H1 (cell line): ENCODE results near the gene CNDP2. TPM values are rescaled to one million over a fixed set of nuclear protein-coding genes. Genes with fewer than 3 reads are reported as not detected.

Experiments used
- CTCF ChIA-PET: fragments of 300-600 bp; sonication (Branson Sonifier 250); formaldehyde crosslinking; loops from one replicate; lab custom pipeline; 2021; ENCODE audit not compliant: partially characterized antibody; lab: Charles Lee
- POLR2A ChIA-PET: fragments of 300-600 bp; sonication (Branson Sonifier 250); formaldehyde crosslinking; loops from one replicate; lab custom pipeline; 2021; ENCODE audit warnings: inconsistent platforms; ENCODE audit not compliant: partially characterized antibody; lab: Charles Lee
- DNase-seq, 2 experiments: peaks; one replicate each; pipeline versions ENCODE4 v3.0.0 to v3.0.0-alpha.2; 2010 to 2022; ENCODE audit warnings: low spot score in 2 of 2, low read depth in 1 of 2, mixed read lengths in 1 of 2
- FAIRE-seq: peaks from 2 replicates; lab custom pipeline; 2011; peaks lifted over from hg19 to GRCh38; lab: Jason Lieb, UNC
- H2AFZ ChIP-seq: 2 replicates; pipeline ENCODE4 v1.8.1; 2012; ENCODE audit warnings: low read length, inconsistent platforms
- H2AK5ac ChIP-seq: 2 replicates; pipeline ENCODE4 v1.6.1; 2013; ENCODE audit warnings: low read depth, low read length
- H2BK120ac ChIP-seq: replicated peaks from 2 replicates; pipeline ENCODE3; 2013; ENCODE audit warnings: low read depth, low read length, inconsistent platforms
- H2BK12ac ChIP-seq: 2 replicates; pipeline ENCODE4 v1.6.1; 2013; ENCODE audit warnings: low read depth, low read length
- H2BK15ac ChIP-seq: 2 replicates; pipeline ENCODE4 v1.6.1; 2013; ENCODE audit warnings: low read length
- H2BK20ac ChIP-seq: 2 replicates; pipeline ENCODE4 v1.6.1; 2013; ENCODE audit warnings: low read length
- H2BK5ac ChIP-seq: 2 replicates; pipeline ENCODE4 v1.6.1; 2013; ENCODE audit warnings: low read depth, low read length
- H3K14ac ChIP-seq: 2 replicates; pipeline ENCODE4 v1.6.1; 2013; ENCODE audit warnings: inconsistent platforms; ENCODE audit not compliant: insufficient read length
- H3K18ac ChIP-seq: 2 replicates; pipeline ENCODE4 v1.6.1; 2013; ENCODE audit warnings: low read length; ENCODE audit errors: extremely low read depth
- H3K23ac ChIP-seq: 2 replicates; pipeline ENCODE4 v1.6.1; 2013; ENCODE audit warnings: inconsistent platforms; ENCODE audit not compliant: insufficient read length
- H3K23me2 ChIP-seq: 2 replicates; pipeline ENCODE4 v1.6.1; 2013; ENCODE audit warnings: low read depth, low read length
- H3K27ac ChIP-seq: 2 replicates; pipeline ENCODE4 v1.6.1; 2011; ENCODE audit warnings: low read depth, low read length, inconsistent platforms
- H3K27me3 ChIP-seq, 4 experiments: replicated peaks in 1 of 4; 1 replicate in 1 of 4; 2 replicates in 3 of 4; pipeline versions ENCODE4 v1.6.1 to v1.8.1; 2011 to 2013; ENCODE audit warnings: low read length in 3 of 4, mild to moderate bottlenecking in 3 of 4, inconsistent platforms in 2 of 4, mixed read lengths in 2 of 4, moderate library complexity in 1 of 4; ENCODE audit not compliant: control insufficient read depth in 3 of 4, insufficient read depth in 3 of 4; ENCODE audit errors: extremely low read depth in 1 of 4
- H3K36me3 ChIP-seq, 4 experiments: 2 replicates each; pipeline versions ENCODE4 v1.6.1 to v1.8.1; 2011 to 2013; ENCODE audit warnings: mild to moderate bottlenecking in 4 of 4, low read length in 3 of 4, moderate library complexity in 2 of 4, control low read depth in 1 of 4, inconsistent platforms in 1 of 4; ENCODE audit not compliant: insufficient read depth in 4 of 4, control insufficient read depth in 2 of 4
- H3K4ac ChIP-seq: replicated peaks from 2 replicates; pipeline ENCODE3; 2013; ENCODE audit warnings: low read length, low read depth, mixed read lengths, inconsistent platforms; ENCODE audit not compliant: insufficient read length
- H3K4me1 ChIP-seq, 4 experiments: replicated peaks in 1 of 4; 1 replicate in 1 of 4; 2 replicates in 3 of 4; pipeline versions ENCODE4 v1.6.1 to v1.8.1; 2011 to 2013; ENCODE audit warnings: low read length in 3 of 4, inconsistent platforms in 2 of 4, mixed read lengths in 1 of 4; ENCODE audit not compliant: insufficient read depth in 4 of 4, control insufficient read depth in 3 of 4
- H3K4me2 ChIP-seq, 2 experiments: 2 replicates each; pipeline versions ENCODE4 v1.6.1 to v1.8.1; 2011 to 2013; ENCODE audit warnings: low read depth in 2 of 2, low read length in 2 of 2, control low read depth in 1 of 2, inconsistent platforms in 1 of 2, mild to moderate bottlenecking in 1 of 2; ENCODE audit not compliant: insufficient read depth in 1 of 2
- H3K4me3 ChIP-seq, 4 experiments: fragments of 200-600, 300-600 bp in 1 of 4; sonication (generic), shearing (Covaris generic), sonication (Bioruptor Twin) in 1 of 4; 2 replicates each; pipeline versions ENCODE4 v1.5.1 to v1.8.1; 2011 to 2016; ENCODE audit warnings: low read length in 4 of 4, low read depth in 3 of 4, control low read depth in 2 of 4, inconsistent platforms in 2 of 4, mild to moderate bottlenecking in 2 of 4, mixed read lengths in 1 of 4, moderate library complexity in 1 of 4; ENCODE audit not compliant: insufficient read depth in 2 of 4; ENCODE audit errors: extremely low read depth in 1 of 4
- H3K56ac ChIP-seq: replicated peaks from 2 replicates; pipeline ENCODE3; 2013; ENCODE audit warnings: low read depth, mild to moderate bottlenecking, mixed read lengths, low read length, inconsistent platforms; ENCODE audit not compliant: insufficient read length
- H3K79me1 ChIP-seq: 2 replicates; pipeline ENCODE4 v1.6.1; 2013; ENCODE audit warnings: low read depth, low read length, control low read depth
- H3K79me2 ChIP-seq, 2 experiments: 2 replicates each; pipeline versions ENCODE4 v1.6.1 to v1.8.1; 2012 to 2013; ENCODE audit warnings: low read length in 2 of 2, mild to moderate bottlenecking in 2 of 2, inconsistent platforms in 1 of 2; ENCODE audit not compliant: insufficient read depth in 2 of 2, control insufficient read depth in 1 of 2
- H3K9ac ChIP-seq, 4 experiments: replicated peaks in 1 of 4; 1 replicate in 1 of 4; 2 replicates in 3 of 4; pipeline versions ENCODE4 v1.6.1 to v1.8.1; 2011 to 2013; ENCODE audit warnings: low read depth in 3 of 4, low read length in 3 of 4, control low read depth in 2 of 4, mild to moderate bottlenecking in 2 of 4, moderate library complexity in 2 of 4, inconsistent platforms in 1 of 4; ENCODE audit errors: extremely low read depth in 1 of 4
- H3K9me3 ChIP-seq, 2 experiments: 2 replicates each; pipeline versions ENCODE4 v1.6.1 to v1.8.1; 2012 to 2013; ENCODE audit warnings: mild to moderate bottlenecking in 2 of 2, moderate library complexity in 2 of 2, control low read depth in 1 of 2, inconsistent platforms in 1 of 2, low read depth in 1 of 2, low read length in 1 of 2, mixed read lengths in 1 of 2; ENCODE audit not compliant: insufficient read depth in 2 of 2
- H4K20me1 ChIP-seq, 2 experiments: replicated peaks in 1 of 2; 2 replicates each; pipeline versions ENCODE3 to v1.8.1; 2011 to 2013; ENCODE audit warnings: inconsistent platforms in 2 of 2, low read length in 2 of 2, mild to moderate bottlenecking in 1 of 2; ENCODE audit not compliant: insufficient read depth in 2 of 2, control insufficient read depth in 1 of 2
- H4K5ac ChIP-seq: 2 replicates; pipeline ENCODE4 v1.6.1; 2013; ENCODE audit warnings: low read length, low read depth, mixed read lengths, inconsistent platforms; ENCODE audit not compliant: insufficient read length
- H4K8ac ChIP-seq: 2 replicates; pipeline ENCODE4 v1.8.0; 2013; ENCODE audit warnings: mild to moderate bottlenecking, moderate library complexity, low read length, inconsistent platforms; ENCODE audit not compliant: insufficient read depth; ENCODE audit errors: extremely low read depth
- H4K91ac ChIP-seq: replicated peaks from 2 replicates; pipeline ENCODE3; 2013; ENCODE audit warnings: low read length, mixed read lengths, inconsistent platforms; ENCODE audit not compliant: insufficient read length
- BACH1 ChIP-seq: IDR thresholded peaks from 2 replicates; pipeline ENCODE4 v1.6.1; 2012; ENCODE audit warnings: low read length, improper control_type of control experiment
- CHD1 ChIP-seq: IDR thresholded peaks from 2 replicates; pipeline ENCODE4 v1.6.1; 2012; ENCODE audit warnings: low read depth, low read length, improper control_type of control experiment
- GABPA ChIP-seq: IDR thresholded peaks from 2 replicates; pipeline ENCODE4 v1.6.1; 2011; ENCODE audit warnings: mild to moderate bottlenecking, low read length, moderate library complexity, borderline replicate concordance; ENCODE audit not compliant: insufficient read depth
- HDAC2 ChIP-seq, 2 experiments: fragments of 300-600 bp in 1 of 2; sonication (generic) in 1 of 2; IDR thresholded peaks; 2 replicates each; pipeline ENCODE4 v1.6.1; 2011 to 2012; ENCODE audit warnings: low read depth in 2 of 2, low read length in 2 of 2, mild to moderate bottlenecking in 2 of 2, moderate library complexity in 2 of 2, borderline replicate concordance in 1 of 2, inconsistent platforms in 1 of 2
- HDAC6 ChIP-seq: IDR thresholded peaks from one replicate; pipeline ENCODE4 v1.7.1; 2012; ENCODE audit warnings: low read depth, mild to moderate bottlenecking, inconsistent platforms, low read length, moderate library complexity
- JUND ChIP-seq: IDR thresholded peaks from 2 replicates; pipeline ENCODE4 v1.6.1; 2011; ENCODE audit warnings: mild to moderate bottlenecking, improper control_type of control experiment, low read length
- KDM1A ChIP-seq: fragments of 200-600, 300-600 bp; sonication (generic); IDR thresholded peaks from 2 replicates; pipeline ENCODE4 v1.7.1; 2016; ENCODE audit warnings: mild to moderate bottlenecking, low read length, borderline replicate concordance
- KDM5A ChIP-seq: fragments of 200-600 bp; IDR thresholded peaks from 2 replicates; pipeline ENCODE4 v1.7.1; 2012; ENCODE audit warnings: mild to moderate bottlenecking, low read length, inconsistent platforms, mixed read lengths
- POLR2A ChIP-seq, 2 experiments: IDR thresholded peaks; 1 replicate in 1 of 2; 2 replicates in 1 of 2; pipeline ENCODE4 v1.6.1; 2011; ENCODE audit warnings: low read depth in 2 of 2, low read length in 2 of 2, mild to moderate bottlenecking in 2 of 2; ENCODE audit errors: control extremely low read depth in 1 of 2
- POU5F1 ChIP-seq: IDR thresholded peaks from 2 replicates; pipeline ENCODE4 v1.6.1; 2011; ENCODE audit warnings: low read depth, mild to moderate bottlenecking, low read length, moderate library complexity
- RXRA ChIP-seq: IDR thresholded peaks from 2 replicates; pipeline ENCODE4 v1.6.1; 2011; ENCODE audit warnings: low read depth, mild to moderate bottlenecking, low read length, moderate library complexity; ENCODE audit not compliant: insufficient read depth
- SUZ12 ChIP-seq: fragments of 200-600 bp; sonication (generic); IDR thresholded peaks from 2 replicates; pipeline ENCODE4 v1.6.1; 2012; ENCODE audit warnings: mild to moderate bottlenecking, inconsistent platforms, low read length, moderate library complexity, mixed read lengths
- USF2 ChIP-seq: IDR thresholded peaks from 2 replicates; pipeline ENCODE4 v1.6.1; 2011; ENCODE audit warnings: low read length, improper control_type of control experiment
- WGBS, 2 experiments: shearing (Covaris generic) in 1 of 2; methylation state at CpG; one replicate each; pipeline versions ENCODE4 v1.1.6 to v1.1.7; 2013 to 2015; ENCODE audit warnings: low lambda C conversion rate in 2 of 2, mixed read lengths in 2 of 2, inconsistent platforms in 1 of 2, low coverage in 1 of 2, missing lambda C conversion rate in 1 of 2; ENCODE audit not compliant: insufficient replicate concordance in 2 of 2, insufficient coverage in 1 of 2, insufficient read length in 1 of 2; ENCODE audit errors: extremely low coverage in 1 of 2, missing lambda C conversion rate in 1 of 2; 5-methylcytosine and 5-hydroxymethylcytosine counted together
- polyA plus RNA-seq, 7 experiments: library from polyadenylated mRNA; depleted of rRNA in 3 of 7; stranded (reverse) in 5 of 7; unstranded in 2 of 7; fragments of >200 nt in 5 of 7; fragments of 200-250 nt in 2 of 7; gene quantifications; 1 replicate in 5 of 7; 2 replicates in 1 of 7; 4 replicates in 1 of 7; pipeline versions ENCODE4 v1.2.1 to v1.2.3, GENCODE V29; 2011 to 2013; ENCODE audit warnings: missing spikeins in 2 of 7, mixed read lengths in 2 of 7
- total RNA-seq: library from RNA; stranded (reverse); fragmentation: NEBNext Ultra II Directional; extraction: Animal tissue kit (Norgen Biotek cat#: 25700); gene quantifications from 2 replicates; pipeline ENCODE4 v1.2.1, GENCODE V29; 2021

CNDP2 gene
- total and polyA plus RNA-seq, 2 of the 8 experiments (the other 6 are each of a cell fraction or from before 2014, with no cell fraction given) = 71.8 to 243 TPM

- H3K27me3 ChIP-seq = no peaks in the 10 kb centered on the region
- no peaks in the 10 kb centered on the region for H3K23me2 ChIP-seq
- no peak overlapping the region for H2BK5ac ChIP-seq
- no peak overlapping the region for H4K5ac ChIP-seq
- peaks cover 15 to 25% of the 10 kb centered on the region in 2 experiments for H3K9me3 ChIP-seq
- H2BK120ac ChIP-seq = no peak overlapping the region
- no peak overlapping the region for H2BK12ac ChIP-seq
- 93% methylated on average over 8 of the region's 8 CpGs; no CpG with 5 or more reads in 1 of the 2 experiments for WGBS, 2 experiments
- no peaks in the 10 kb centered on the region for H3K36me3 ChIP-seq
- H3K79me1 ChIP-seq = no peaks in the 10 kb centered on the region
- H4K8ac ChIP-seq = no peak overlapping the region
- H4K91ac ChIP-seq = no peak overlapping the region
- H2AFZ ChIP-seq = no peak overlapping the region; the same call in 1 of the 2 replicates
- no peak for FAIRE-seq
- no peak overlapping the region for H2BK15ac ChIP-seq
- H2BK20ac ChIP-seq = no peak overlapping the region
- no peak overlapping the region for H3K4ac ChIP-seq
- no peak overlapping the region for H3K27ac ChIP-seq
- H3K4me2 ChIP-seq = no peak overlapping the region
- H3K23ac ChIP-seq = no peak overlapping the region
- DNase-seq = no peak
- ChIA-PET POLR2A (interaction anchor here (0.8 kb wide), 1 partner anchor 49 kb away, joined by 3 read pairs; the partner anchor contains the start of gene CNDP2), CTCF (interaction anchor here (0.6 to 2.6 kb wide), 3 partner anchors 26 to 191 kb away, joined by 3 to 8 read pairs (median 4); no protein-coding TSS in a partner anchor)
- no peaks in the 10 kb centered on the region for H3K79me2 ChIP-seq
- H3K9ac ChIP-seq = no peak overlapping the region
- no peak overlapping the region for H3K56ac ChIP-seq
- H3K4me1 ChIP-seq = no peaks in the 10 kb centered on the region; a peak in 1 of 7 replicates
- no peak overlapping the region for H3K18ac ChIP-seq
- H3K14ac ChIP-seq = no peak overlapping the region
- peaks cover 0 to 2% of the 10 kb centered on the region in 2 experiments for H4K20me1 ChIP-seq
- H3K4me3 ChIP-seq = no peak overlapping the region
- H2AK5ac ChIP-seq = no peak overlapping the region
- TF ChIP-seq JUND (no peak), GABPA (no peak), BACH1 (no peak), CHD1 (no peak), RXRA (no peak), HDAC2 (IDR thresholded peaks at IDR 0.05; ENCODE audit: borderline replicate concordance in 1 of 2, low read depth in 2 of 2, low read length in 2 of 2) (no peak), HDAC6 (no peak), POU5F1 (no peak), KDM5A (no peak), SUZ12 (no peak), KDM1A (no peak), USF2 (no peak), POLR2A (IDR thresholded peaks at IDR 0.05; ENCODE audit: control extremely low read depth in 1 of 2, low read depth in 2 of 2, low read length in 2 of 2) (no peak)
These were observed 48.7 kb downstream of the CNDP2 start for GRCh38 chr18:74544898-74545297.
